IMR-90 (cell line): Measurements from ENCODE around the gene SEH1L. TPM values are rescaled to one million over a fixed set of nuclear protein-coding genes. Genes with fewer than 3 reads are reported as not detected.

Experiments used
- ATAC-seq: fragments of 200-7000 bp; cut with Tn5 transposase; 2 replicates; pipeline ENCODE4 v1.9.1; 2020; ENCODE audit warnings: low read depth, mild to moderate bottlenecking, moderate library complexity
- BruUV-seq: library from RNA; stranded (reverse); fragments of 400-500 nt; replicated peaks from 2 replicates; lab custom pipeline; 2021; lab: Mats Ljungman, UMichigan
- CTCF ChIA-PET: fragments of 300-600 bp; formaldehyde crosslinking; extraction: SDS; loops from one replicate; lab custom pipeline; 2021; ENCODE audit warnings: antibody characterized with exemption; lab: Yijun Ruan, JAX
- POLR2A ChIA-PET: fragments of 300-600 bp; sonication (Branson Sonifier 250); formaldehyde crosslinking; loops from one replicate; lab custom pipeline; 2022; ENCODE audit warnings: antibody characterized with exemption; ENCODE audit not compliant: unreplicated experiment; lab: Charles Lee
- DNase-seq: peaks from one replicate; pipeline ENCODE4 v3.0.0; 2013
- H2AFZ ChIP-seq: replicated peaks from 2 replicates; pipeline ENCODE3; 2013; ENCODE audit warnings: low read length, mild to moderate bottlenecking; ENCODE audit not compliant: poor library complexity
- H2AK5ac ChIP-seq: 2 replicates; pipeline ENCODE4 v1.6.1; 2013; ENCODE audit warnings: low read depth, low read length, inconsistent platforms
- H2AK9ac ChIP-seq: replicated peaks from 2 replicates; pipeline ENCODE3; 2013; ENCODE audit warnings: mild to moderate bottlenecking, low read depth, low read length, moderate library complexity; ENCODE audit not compliant: poor library complexity
- H2BK120ac ChIP-seq: 2 replicates; pipeline ENCODE4 v1.6.1; 2013; ENCODE audit warnings: low read depth, low read length, inconsistent platforms
- H2BK15ac ChIP-seq: 3 replicates; pipeline ENCODE4 v1.6.1; 2013; ENCODE audit warnings: low read depth, low read length, inconsistent platforms
- H2BK20ac ChIP-seq: 2 replicates; pipeline ENCODE4 v1.6.1; 2013; ENCODE audit warnings: low read depth, mild to moderate bottlenecking, inconsistent platforms, low read length, moderate library complexity
- H2BK5ac ChIP-seq: 2 replicates; pipeline ENCODE4 v1.6.1; 2013; ENCODE audit warnings: mild to moderate bottlenecking, low read depth, low read length, inconsistent platforms; ENCODE audit not compliant: poor library complexity, severe bottlenecking
- H3K14ac ChIP-seq: replicated peaks from 2 replicates; pipeline ENCODE4 v1.6.1; 2013; ENCODE audit warnings: low read depth, low read length, inconsistent platforms
- H3K18ac ChIP-seq: 2 replicates; pipeline ENCODE4 v1.6.1; 2013; ENCODE audit warnings: low read depth, low read length, control low read depth
- H3K23ac ChIP-seq: 2 replicates; pipeline ENCODE4 v1.6.1; 2013; ENCODE audit warnings: low read depth, low read length, inconsistent platforms
- H3K27ac ChIP-seq: 2 replicates; pipeline ENCODE4 v1.5.1; 2013; ENCODE audit warnings: mild to moderate bottlenecking, control low read depth, low read length; ENCODE audit not compliant: insufficient read depth
- H3K27me3 ChIP-seq: 2 replicates; pipeline ENCODE4 v1.6.1; 2013; ENCODE audit warnings: low read length; ENCODE audit not compliant: control insufficient read depth, insufficient read depth
- H3K36me3 ChIP-seq: 2 replicates; pipeline ENCODE4 v1.6.1; 2013; ENCODE audit warnings: low read length, mixed read lengths; ENCODE audit not compliant: control insufficient read depth, insufficient read depth
- H3K4ac ChIP-seq: 2 replicates; pipeline ENCODE4 v1.6.1; 2013; ENCODE audit warnings: low read depth, low read length, inconsistent platforms
- H3K4me1 ChIP-seq: 2 replicates; pipeline ENCODE4 v1.6.1; 2013; ENCODE audit warnings: low read length, mixed read lengths; ENCODE audit not compliant: control insufficient read depth, insufficient read depth
- H3K4me2 ChIP-seq: 2 replicates; pipeline ENCODE4 v1.6.1; 2013; ENCODE audit warnings: low read depth, mild to moderate bottlenecking, control low read depth, low read length, moderate library complexity
- H3K4me3 ChIP-seq: 2 replicates; pipeline ENCODE4 v1.5.1; 2013; ENCODE audit warnings: low read depth, mild to moderate bottlenecking, control low read depth, low read length, moderate library complexity; ENCODE audit not compliant: insufficient read depth
- H3K56ac ChIP-seq: 2 replicates; pipeline ENCODE4 v1.6.1; 2013; ENCODE audit warnings: low read length, inconsistent platforms; ENCODE audit not compliant: insufficient read depth; ENCODE audit errors: extremely low read depth
- H3K79me1 ChIP-seq, 2 experiments: 2 replicates each; pipeline ENCODE4 v1.6.1; 2013; ENCODE audit warnings: low read length in 2 of 2, inconsistent platforms in 1 of 2, low read depth in 1 of 2
- H3K9ac ChIP-seq: 2 replicates; pipeline ENCODE4 v1.6.1; 2013; ENCODE audit warnings: low read depth, low read length, control low read depth
- H3K9me1 ChIP-seq: 2 replicates; pipeline ENCODE4 v1.6.1; 2013; ENCODE audit warnings: low read length, inconsistent platforms; ENCODE audit not compliant: insufficient read depth
- H3K9me3 ChIP-seq: 2 replicates; pipeline ENCODE4 v1.6.1; 2013; ENCODE audit warnings: low read length; ENCODE audit not compliant: control insufficient read depth, insufficient read depth
- H4K20me1 ChIP-seq: 2 replicates; pipeline ENCODE4 v1.6.1; 2013; ENCODE audit warnings: low read length, inconsistent platforms; ENCODE audit not compliant: insufficient read depth
- H4K5ac ChIP-seq: 2 replicates; pipeline ENCODE4 v1.6.1; 2013; ENCODE audit warnings: mild to moderate bottlenecking, low read depth, low read length, control low read depth
- H4K8ac ChIP-seq, 2 experiments: 2 replicates each; pipeline ENCODE4 v1.6.1; 2013; ENCODE audit warnings: low read depth in 2 of 2, low read length in 2 of 2, control low read depth in 1 of 2, inconsistent platforms in 1 of 2
- H4K91ac ChIP-seq: 2 replicates; pipeline ENCODE4 v1.6.1; 2013; ENCODE audit warnings: low read depth, low read length, inconsistent platforms; ENCODE audit not compliant: insufficient read depth
- BHLHE40 ChIP-seq: fragments of 150-350 bp; IDR thresholded peaks from 2 replicates; pipeline ENCODE4 v1.6.1; 2016; ENCODE audit warnings: mild to moderate bottlenecking, low read depth, low read length
- CEBPB ChIP-seq: IDR thresholded peaks from 2 replicates; pipeline ENCODE4 v1.6.1; 2012; ENCODE audit warnings: low read depth, low read length, improper control_type of control experiment
- CHD1 ChIP-seq: IDR thresholded peaks from 2 replicates; pipeline ENCODE4 v1.6.1; 2012; ENCODE audit warnings: low read depth, low read length, improper control_type of control experiment
- FOS ChIP-seq: fragments of 150-350 bp; IDR thresholded peaks from 2 replicates; pipeline ENCODE4 v1.6.1; 2016; ENCODE audit warnings: low read depth, low read length
- MAFK ChIP-seq: IDR thresholded peaks from 2 replicates; pipeline ENCODE4 v1.6.1; 2012; ENCODE audit warnings: low read depth, low read length, improper control_type of control experiment
- MAZ ChIP-seq: IDR thresholded peaks from 2 replicates; pipeline ENCODE4 v1.6.1; 2012; ENCODE audit warnings: low read depth, mild to moderate bottlenecking, low read length, improper control_type of control experiment, moderate library complexity, borderline replicate concordance
- MXI1 ChIP-seq: IDR thresholded peaks from 2 replicates; pipeline ENCODE4 v1.6.1; 2012; ENCODE audit warnings: low read depth, mild to moderate bottlenecking, low read length, moderate library complexity, borderline replicate concordance
- NFE2L2 ChIP-seq: fragments of 150-350 bp; IDR thresholded peaks from 2 replicates; pipeline ENCODE4 v1.6.1; 2016; ENCODE audit warnings: low read depth, mild to moderate bottlenecking, low read length
- POLR2A ChIP-seq: IDR thresholded peaks from 2 replicates; pipeline ENCODE4 v1.6.1; 2012; ENCODE audit warnings: mild to moderate bottlenecking, low read depth, low read length
- RAD21 ChIP-seq: IDR thresholded peaks from 2 replicates; pipeline ENCODE4 v1.6.1; 2012; ENCODE audit warnings: low read length, improper control_type of control experiment
- RCOR1 ChIP-seq: IDR thresholded peaks from 2 replicates; pipeline ENCODE4 v1.6.1; 2012; ENCODE audit warnings: mild to moderate bottlenecking, low read length, improper control_type of control experiment; ENCODE audit not compliant: insufficient replicate concordance
- RFX5 ChIP-seq: IDR thresholded peaks from 2 replicates; pipeline ENCODE4 v1.8.0; 2012; ENCODE audit warnings: low read depth, mild to moderate bottlenecking, low read length, moderate library complexity
- SMC3 ChIP-seq: fragments of 150-350 bp; IDR thresholded peaks from 2 replicates; pipeline ENCODE4 v1.6.1; 2016; ENCODE audit warnings: low read depth, mild to moderate bottlenecking, antibody characterized with exemption, low read length, moderate library complexity
- WGBS, 2 experiments: methylation state at CpG; one replicate each; pipeline versions ENCODE4 v1.1.5 to v1.1.7; 2013; ENCODE audit warnings: missing lambda C conversion rate in 2 of 2; ENCODE audit not compliant: insufficient read length in 1 of 2; ENCODE audit errors: extremely low coverage in 2 of 2; 5-methylcytosine and 5-hydroxymethylcytosine counted together
- dilution Hi-C: fragments of 300-500 bp; cut with HindIII; formaldehyde crosslinking; loops from one replicate; pipeline ENCODE4 v1.14.3; 2018; ENCODE audit warnings: low sequenced_read_pairs; ENCODE audit not compliant: unreplicated experiment
- in situ Hi-C: fragments of 300-500 bp; cut with MboI; formaldehyde crosslinking; loops from 3 replicates; pipeline ENCODE4 v1.14.3; 2019; ENCODE audit warnings: low sequenced_read_pairs, inconsistent platforms, mixed read lengths
- intact Hi-C: fragments of 100-400 bp; cut with micrococcal nuclease; formaldehyde crosslinking; loops from 2 replicates; pipeline ENCODE4 v1.10.0; 2022
- polyA plus RNA-seq, 3 experiments: library from polyadenylated mRNA; depleted of rRNA; stranded (reverse); fragments of >200 nt; gene quantifications; 2 replicates each; pipeline ENCODE4 v1.2.3, GENCODE V29; 2012; ENCODE audit warnings: low replicate concordance in 1 of 3
- total RNA-seq: library from RNA; depleted of rRNA; stranded (reverse); fragments of >200 nt; gene quantifications from 2 replicates; pipeline ENCODE4 v1.2.3, GENCODE V29; 2012
- TF ChIP-seq, protein P1 (sequence below): fragments of 150-350 bp; IDR thresholded peaks from 2 replicates; pipeline ENCODE4 v1.6.1; 2016; ENCODE audit warnings: low read depth, mild to moderate bottlenecking, low read length, moderate library complexity, borderline replicate concordance
- TF ChIP-seq, protein P2 (sequence below): fragments of 150-350 bp; IDR thresholded peaks from 2 replicates; pipeline ENCODE4 v1.6.1; 2017; ENCODE audit warnings: mild to moderate bottlenecking, antibody characterized with exemption, low read length, low read depth
- TF ChIP-seq, protein P3 (sequence below): conservative IDR thresholded peaks from 2 replicates; pipeline ENCODE4 v1.5.1; 2012; ENCODE audit warnings: mild to moderate bottlenecking, low read depth, low read length, improper control_type of control experiment

SEH1L gene
- total and polyA plus RNA-seq, 2 of the 4 experiments (the other 2 are of a cell fraction) = 27.6 to 45.5 TPM

DNA sequence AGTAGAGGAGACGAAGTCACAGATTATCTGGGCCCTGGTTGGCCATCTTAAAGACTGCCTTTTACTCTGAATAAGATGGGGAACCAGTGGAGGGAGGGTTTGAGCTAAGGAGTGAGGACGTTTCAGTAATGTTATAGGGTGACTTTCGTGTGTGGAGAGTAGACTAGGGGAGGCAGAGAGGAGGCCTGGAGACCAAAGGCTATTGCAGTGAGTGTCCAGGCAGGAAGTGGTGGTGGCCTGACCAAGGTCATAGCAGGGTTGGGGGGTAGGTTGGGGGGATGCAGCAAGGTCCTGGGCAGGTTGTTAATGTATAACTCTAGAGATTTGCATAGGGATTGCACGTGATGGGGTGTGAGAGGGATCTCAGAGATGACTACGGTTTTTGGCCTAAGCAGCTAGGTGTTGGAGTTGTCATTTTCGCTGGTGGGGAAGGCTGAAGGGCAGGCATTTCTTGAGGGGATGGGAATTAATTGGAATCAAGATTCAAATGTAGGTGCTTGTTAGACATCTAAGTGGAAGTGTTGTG lies 48.2 kb downstream of the SEH1L start:
- H2BK5ac ChIP-seq = no peak overlapping the region
- H3K4me1 ChIP-seq = peaks cover 5% of the 10 kb centered on the region
- H3K4me2 ChIP-seq = no peak overlapping the region
- ATAC-seq = no peak
- intact Hi-C loops = no loop called here
- no peak overlapping the region for H2AFZ ChIP-seq
- no peak overlapping the region for H4K91ac ChIP-seq
- H3K4ac ChIP-seq = no peak overlapping the region
- no peak for TF ChIP-seq SMC3
- TF ChIP-seq, protein P1, sequence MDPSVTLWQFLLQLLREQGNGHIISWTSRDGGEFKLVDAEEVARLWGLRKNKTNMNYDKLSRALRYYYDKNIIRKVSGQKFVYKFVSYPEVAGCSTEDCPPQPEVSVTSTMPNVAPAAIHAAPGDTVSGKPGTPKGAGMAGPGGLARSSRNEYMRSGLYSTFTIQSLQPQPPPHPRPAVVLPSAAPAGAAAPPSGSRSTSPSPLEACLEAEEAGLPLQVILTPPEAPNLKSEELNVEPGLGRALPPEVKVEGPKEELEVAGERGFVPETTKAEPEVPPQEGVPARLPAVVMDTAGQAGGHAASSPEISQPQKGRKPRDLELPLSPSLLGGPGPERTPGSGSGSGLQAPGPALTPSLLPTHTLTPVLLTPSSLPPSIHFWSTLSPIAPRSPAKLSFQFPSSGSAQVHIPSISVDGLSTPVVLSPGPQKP = no peak
- TF ChIP-seq, protein P2, sequence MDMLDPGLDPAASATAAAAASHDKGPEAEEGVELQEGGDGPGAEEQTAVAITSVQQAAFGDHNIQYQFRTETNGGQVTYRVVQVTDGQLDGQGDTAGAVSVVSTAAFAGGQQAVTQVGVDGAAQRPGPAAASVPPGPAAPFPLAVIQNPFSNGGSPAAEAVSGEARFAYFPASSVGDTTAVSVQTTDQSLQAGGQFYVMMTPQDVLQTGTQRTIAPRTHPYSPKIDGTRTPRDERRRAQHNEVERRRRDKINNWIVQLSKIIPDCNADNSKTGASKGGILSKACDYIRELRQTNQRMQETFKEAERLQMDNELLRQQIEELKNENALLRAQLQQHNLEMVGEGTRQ = no peak
- TF ChIP-seq RFX5 = no peak
- TF ChIP-seq POLR2A = no peak
- TF ChIP-seq, protein P3, sequence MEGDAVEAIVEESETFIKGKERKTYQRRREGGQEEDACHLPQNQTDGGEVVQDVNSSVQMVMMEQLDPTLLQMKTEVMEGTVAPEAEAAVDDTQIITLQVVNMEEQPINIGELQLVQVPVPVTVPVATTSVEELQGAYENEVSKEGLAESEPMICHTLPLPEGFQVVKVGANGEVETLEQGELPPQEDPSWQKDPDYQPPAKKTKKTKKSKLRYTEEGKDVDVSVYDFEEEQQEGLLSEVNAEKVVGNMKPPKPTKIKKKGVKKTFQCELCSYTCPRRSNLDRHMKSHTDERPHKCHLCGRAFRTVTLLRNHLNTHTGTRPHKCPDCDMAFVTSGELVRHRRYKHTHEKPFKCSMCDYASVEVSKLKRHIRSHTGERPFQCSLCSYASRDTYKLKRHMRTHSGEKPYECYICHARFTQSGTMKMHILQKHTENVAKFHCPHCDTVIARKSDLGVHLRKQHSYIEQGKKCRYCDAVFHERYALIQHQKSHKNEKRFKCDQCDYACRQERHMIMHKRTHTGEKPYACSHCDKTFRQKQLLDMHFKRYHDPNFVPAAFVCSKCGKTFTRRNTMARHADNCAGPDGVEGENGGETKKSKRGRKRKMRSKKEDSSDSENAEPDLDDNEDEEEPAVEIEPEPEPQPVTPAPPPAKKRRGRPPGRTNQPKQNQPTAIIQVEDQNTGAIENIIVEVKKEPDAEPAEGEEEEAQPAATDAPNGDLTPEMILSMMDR = no peak
- no peak for TF ChIP-seq RAD21
- TF ChIP-seq MXI1 = no peak
- TF ChIP-seq MAFK = no peak
- TF ChIP-seq MAZ = no peak
- no peak for TF ChIP-seq CHD1
- TF ChIP-seq BHLHE40 = no peak
- no peak for TF ChIP-seq CEBPB
- TF ChIP-seq NFE2L2 = no peak
- no peak for TF ChIP-seq FOS
- TF ChIP-seq RCOR1 = no peak
- no peak overlapping the region for H2BK20ac ChIP-seq
- WGBS, 2 experiments = 88% methylated on average over 6 of the region's 6 CpGs; no CpG with 5 or more reads in 1 of the 2 experiments
- no peak overlapping the region for H2AK5ac ChIP-seq
- no TSS peak for BruUV-seq
- H2BK120ac ChIP-seq = no peak overlapping the region
- dilution Hi-C loops = no loop called here
- no peaks in the 10 kb centered on the region for H3K27me3 ChIP-seq
- no peak overlapping the region for H2BK15ac ChIP-seq
- ChIA-PET POLR2A (no interaction called here), CTCF (interaction anchor here (0.5 kb wide), 1 partner anchor 489 kb away, joined by 4 read pairs; no protein-coding TSS in a partner anchor)
- no peaks in the 10 kb centered on the region; the same call in 1 of the 2 replicates for H3K36me3 ChIP-seq
- H4K8ac ChIP-seq = no peak overlapping the region
- H4K20me1 ChIP-seq = peaks cover 31% of the 10 kb centered on the region; the same call in 1 of the 2 replicates
- H3K79me1 ChIP-seq = peaks cover 43 to 53% of the 10 kb centered on the region in 2 experiments
- no peak overlapping the region for H3K27ac ChIP-seq
- in situ Hi-C loops = loop anchor here (25.0 kb wide), 1 partner anchor 741 kb away; the partner anchor contains the start of genes FAM210A and RNMT
- peaks cover 23% of the 10 kb centered on the region for H3K9me1 ChIP-seq
- no peaks in the 10 kb centered on the region for H3K9me3 ChIP-seq
- H3K23ac ChIP-seq = no peak overlapping the region
- no peak overlapping the region for H4K5ac ChIP-seq
- H3K4me3 ChIP-seq = no peak overlapping the region
- H3K14ac ChIP-seq = no peak overlapping the region
- H3K56ac ChIP-seq = no peak overlapping the region
- no peak for DNase-seq
- no peak overlapping the region for H3K18ac ChIP-seq
- H3K9ac ChIP-seq = no peak overlapping the region
- no peak overlapping the region for H2AK9ac ChIP-seq
